ENCODE data around the gene TSC22D1.
"Not testable (repeated sequence)": the region's sequence is repeated elsewhere in the genome, so short reads cannot be mapped to it uniquely, and the experiment has no call there.

TSC22D1 gene

DNA sequence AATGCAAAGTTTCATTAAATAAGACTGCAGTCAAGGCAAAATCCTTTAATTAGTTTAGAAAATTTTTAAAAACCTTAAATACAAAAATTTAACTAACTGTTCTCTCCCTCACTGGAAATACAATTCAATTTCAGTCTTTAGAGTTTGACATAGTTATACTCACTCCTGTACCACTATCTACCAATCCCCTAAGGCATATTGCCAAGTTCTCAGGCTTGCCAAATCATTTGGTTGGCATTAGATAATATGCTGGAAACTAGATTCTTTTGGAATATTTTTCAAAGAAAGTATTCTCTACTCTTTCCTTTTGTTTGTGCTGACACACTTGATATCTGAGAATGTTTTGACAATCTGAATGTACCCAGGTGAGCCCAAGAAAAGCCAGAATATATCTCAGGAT lies 77.2 kb downstream of the TSC22D1 start:
- no peak for DNase-seq

DNA sequence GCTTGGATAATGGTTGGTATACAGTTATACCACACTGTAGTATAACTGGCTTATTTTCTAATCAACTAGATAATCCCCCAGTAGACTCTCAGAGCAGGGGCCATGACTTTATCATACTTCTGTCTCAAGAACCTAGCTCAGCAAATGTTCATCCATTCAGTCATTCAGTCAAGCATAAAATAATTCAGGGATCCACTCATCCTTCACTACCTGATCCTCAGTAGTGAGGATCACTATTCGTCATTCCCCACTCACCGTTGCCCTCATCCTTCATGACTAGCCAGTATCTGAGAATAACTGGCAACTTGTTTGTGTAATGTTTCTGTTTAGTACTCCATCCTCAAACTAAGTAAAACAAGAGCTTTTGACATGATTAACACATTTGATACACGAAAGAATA lies 77.6 kb downstream of the TSC22D1 start:
- no peak for DNase-seq

DNA sequence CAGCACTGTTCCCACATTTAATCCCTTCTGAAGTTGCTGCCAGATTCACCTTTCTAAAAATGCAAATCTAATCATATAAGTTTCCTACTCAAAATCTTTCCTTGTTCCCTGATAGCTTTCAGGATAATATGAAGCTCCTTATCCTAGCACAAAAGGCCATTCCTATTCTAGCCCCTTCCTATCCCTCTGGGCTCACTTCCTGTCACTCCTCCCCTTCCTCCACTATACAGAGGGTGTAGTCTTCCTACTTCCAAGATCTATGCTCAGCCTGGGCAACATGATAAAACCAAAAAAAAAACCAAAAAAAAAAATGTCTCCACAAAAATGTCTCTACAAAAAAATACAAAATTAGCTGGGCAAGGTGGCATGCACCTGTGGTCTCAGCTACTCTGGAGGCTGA lies 78.3 kb downstream of the TSC22D1 start:
- DNase-seq, result no peak

DNA sequence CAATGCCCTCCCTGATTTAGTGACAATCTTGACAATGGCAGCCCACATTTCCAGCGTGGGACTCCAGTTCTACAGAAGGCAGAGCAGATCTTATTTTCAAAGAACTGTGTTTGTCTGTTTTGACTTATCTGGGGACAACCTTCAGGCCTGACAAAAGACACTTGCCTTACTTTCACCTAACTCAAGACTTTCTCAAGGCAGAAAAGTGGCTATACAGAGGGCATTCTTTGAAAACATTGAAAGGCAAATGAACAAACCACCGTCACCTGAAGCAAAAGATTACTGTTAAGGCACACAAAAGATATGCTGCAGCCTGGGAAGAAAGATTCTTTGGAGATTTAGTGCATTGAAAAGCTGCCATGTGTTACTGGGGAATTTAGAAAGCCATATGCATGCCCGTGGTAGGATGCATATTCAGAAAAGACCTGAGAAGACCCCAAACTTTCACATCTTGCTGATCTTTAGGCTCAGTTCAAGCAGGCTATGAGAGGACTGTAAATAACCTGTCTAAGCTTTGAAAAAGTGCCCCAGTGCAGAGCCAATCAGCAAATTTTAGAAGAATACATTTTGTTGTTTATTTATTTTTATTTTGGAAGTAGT lies 82.8 kb downstream of the TSC22D1 start:
- DNase-seq, result no peak

DNA sequence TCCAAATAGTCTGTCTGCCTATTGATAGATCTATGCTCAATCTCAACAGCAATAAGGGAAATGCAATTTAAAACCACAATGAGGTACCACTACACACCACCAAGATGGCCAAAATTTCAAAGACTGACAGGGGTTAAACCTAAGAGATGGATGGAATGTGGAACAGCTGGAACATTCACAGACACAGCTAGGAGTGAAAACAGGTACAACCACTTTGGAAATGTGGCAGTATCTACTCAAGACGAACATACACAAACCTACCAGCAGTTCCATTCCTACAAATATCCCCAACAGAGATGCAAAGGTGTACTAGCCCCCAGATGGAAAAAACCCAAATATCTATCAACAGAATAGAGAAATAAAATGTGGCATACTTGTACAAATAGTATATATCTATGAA lies 86.4 kb downstream of the TSC22D1 start:
- DNase-seq, result no peak

DNA sequence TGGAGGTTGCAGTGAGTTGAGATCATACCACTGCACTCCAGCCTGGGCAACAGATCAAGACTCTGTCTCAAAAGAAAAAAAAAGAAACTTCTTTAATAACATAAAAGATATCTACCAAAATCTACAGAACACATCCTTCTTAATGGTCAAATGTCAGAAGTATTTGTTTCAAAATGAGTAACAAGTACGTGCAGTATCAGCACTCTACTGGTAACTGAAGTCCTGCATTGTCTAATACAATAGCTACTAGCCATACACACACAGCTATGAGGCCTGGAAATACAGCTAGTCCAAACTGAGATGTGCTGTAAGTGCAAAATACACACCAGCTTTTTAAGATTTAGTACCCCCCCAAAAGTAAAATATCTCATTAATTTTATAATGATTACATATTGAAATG lies 88.1 kb downstream of the TSC22D1 start:
- no peak for DNase-seq

DNA sequence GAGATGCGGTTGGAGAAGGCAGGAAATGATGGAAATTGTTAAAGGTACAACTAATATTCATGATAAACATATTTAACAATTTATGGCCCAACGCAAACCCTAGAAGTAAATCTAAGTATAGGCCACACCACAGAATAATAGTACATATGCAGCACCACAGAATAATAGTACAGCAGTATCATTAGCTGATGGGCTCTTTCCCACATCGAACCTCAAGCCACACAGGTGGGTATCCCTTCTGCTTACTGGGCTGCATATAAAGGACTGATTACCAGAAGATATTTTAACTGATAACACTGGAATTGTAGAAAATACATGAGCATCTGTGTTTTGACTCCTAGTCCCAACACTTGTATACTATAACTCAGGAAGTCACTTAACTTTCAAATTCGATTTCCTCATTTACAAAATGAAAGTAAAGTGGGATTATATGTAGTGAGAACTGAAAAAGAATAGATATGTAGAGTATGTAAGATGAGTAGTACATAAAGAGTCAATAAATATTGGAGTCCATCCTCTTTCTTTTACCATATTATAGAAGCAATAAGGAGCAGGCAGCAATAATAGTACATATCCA lies 91.5 kb downstream of the TSC22D1 start:
- no peak for DNase-seq

DNA sequence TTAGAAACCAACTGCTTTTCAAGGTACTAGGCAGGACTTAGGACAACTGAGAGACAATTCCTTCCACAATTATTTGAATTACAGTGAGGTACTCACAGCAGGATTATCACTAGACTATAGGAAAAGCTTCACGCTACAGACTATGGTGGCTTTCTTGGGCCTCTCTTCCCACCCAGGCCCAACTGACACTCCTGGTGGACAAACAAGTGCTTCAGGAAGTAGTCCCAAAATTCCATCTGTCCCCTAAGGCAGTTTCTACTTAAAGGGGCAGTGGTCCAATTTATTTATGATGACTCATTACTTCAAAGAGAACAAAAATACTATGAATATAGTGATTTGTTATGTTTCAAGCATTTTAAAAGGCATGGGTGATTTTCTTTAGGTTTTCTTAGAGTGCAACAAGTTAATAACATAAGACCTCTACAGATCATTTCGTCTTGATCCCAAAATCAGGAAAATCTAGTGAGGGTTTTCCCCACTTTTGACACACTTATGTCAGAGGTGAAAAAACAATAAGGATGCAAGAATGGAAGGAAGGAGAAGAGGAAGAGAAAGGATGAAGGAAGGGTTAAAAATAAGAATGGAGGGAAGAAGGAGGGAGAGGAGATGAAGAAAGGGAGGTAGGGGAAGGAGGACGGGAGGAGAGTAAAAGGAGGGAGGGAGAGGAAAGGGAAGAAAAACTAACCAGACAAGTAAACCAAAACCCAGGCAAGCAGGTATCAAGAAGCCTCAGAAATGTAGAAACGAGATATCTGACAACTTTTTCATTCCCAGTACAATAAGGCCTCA lies 101.8 kb downstream of the TSC22D1 start:
- no peak for DNase-seq

DNA sequence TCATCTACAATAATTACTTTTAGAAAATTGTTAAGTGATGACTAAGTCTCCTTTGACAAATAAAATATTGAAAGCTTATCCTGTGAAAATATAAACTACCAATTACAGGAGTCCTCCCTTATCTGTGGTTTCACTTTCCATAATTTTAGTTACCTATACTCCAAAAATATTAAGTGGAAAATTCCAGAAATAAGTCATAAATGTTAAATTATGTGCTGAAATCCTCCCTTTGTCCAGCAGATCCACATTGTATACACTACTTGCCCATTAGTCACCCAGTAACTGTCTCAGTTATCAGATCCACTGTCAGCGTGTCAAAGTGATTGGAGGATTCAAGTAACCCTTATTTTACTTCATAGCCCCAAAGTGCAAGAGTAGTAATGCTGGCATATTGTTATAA lies 104.4 kb downstream of the TSC22D1 start:
- DNase-seq, result no peak

DNA sequence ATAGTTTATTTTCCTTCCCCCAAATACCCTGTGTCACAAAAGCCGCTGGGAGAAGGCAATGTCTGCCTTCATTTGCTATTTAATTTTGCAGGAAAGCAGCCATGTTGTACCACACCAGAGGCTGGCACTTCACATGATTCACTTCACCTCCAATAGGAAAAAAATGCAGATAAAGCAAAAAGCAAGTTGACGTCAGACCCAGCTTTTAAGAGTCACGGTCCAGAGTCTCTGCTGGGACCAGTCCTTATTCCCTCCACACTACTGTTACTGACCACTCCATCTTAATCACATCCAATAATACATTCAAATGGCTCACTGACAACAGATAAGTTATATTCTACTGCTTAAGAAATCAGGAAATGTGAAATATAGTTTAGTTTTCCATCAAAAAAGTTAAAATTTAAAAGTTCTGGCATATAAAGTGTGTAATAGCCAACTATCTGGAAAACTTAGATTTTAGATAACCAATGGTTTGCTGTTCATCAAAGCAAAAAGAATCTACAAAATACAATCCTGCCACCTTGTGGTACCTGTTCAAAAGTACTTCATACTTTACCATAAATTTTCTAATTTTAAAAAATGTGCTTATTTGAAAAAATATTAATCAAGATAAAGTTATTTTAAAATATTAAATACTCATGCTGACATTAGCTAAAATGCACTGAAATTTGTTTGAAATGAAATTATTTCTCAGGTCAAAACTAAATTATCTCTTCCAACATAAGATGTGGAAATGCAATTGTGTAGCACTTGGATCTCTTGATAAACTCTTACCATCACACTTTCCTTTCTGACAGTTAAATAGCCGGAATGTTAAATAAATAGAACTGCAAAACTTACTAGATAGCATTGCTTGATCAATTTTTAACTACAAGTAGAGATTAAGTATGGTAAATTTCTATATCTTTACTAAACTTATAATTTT lies 105.2 kb downstream of the TSC22D1 start:
- DNase-seq, result no peak

DNA sequence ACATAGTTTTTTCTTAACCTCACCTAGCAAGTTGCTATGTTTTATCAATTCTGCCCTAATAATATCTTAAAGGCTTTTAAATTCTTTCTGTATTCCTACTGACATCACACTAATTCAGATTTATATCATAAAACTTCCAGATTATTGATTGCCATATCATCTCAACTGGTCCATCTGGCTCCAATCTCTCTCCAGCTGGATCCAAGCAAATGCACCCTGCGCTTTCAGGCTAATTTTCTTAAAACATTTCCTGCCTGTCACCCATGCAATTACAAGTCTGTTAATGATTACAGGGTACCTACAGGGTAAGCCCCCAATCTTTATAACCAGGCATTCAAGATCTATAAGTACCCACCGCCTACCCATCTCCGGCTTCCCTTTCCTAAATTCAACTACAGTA lies 107.3 kb downstream of the TSC22D1 start:
- no peak for DNase-seq

DNA sequence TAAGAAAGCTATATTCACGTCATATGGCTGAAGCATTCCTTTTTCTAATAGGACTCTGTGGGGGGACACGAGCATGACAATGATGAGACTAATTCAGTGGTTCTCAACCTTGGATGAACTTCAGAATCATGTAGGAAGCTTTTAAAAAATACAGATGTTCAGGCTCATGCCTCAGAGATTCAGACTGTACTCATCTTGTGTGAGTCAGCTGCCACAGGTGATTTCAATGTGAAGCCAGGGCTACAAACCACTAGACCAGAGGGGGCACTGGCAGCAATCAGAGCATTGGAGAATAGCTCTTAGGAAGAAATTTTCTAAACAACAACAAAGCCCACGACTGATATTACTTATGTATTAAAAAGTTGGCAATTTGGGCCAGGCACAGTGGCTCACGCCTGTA lies 110.8 kb downstream of the TSC22D1 start:
- DNase-seq, result no peak

DNA sequence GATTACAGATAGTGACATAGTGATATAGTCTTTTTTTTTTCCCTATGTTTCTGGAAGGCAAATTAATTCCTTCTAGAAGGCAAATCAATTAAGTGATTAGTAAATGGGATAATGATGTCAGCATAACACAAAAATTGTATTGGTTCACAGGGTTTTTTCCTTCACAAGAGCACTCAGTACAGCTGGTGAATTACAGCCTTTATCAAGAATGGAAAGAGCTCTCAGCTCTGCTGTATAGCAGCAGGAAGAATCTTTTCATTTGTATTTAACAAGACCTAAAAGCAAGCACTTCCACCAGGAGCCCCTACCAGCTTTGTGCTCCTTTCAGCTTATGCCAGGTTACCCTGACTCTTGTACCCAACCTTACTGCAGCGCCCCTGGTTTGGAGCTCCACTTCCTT lies 111.7 kb downstream of the TSC22D1 start:
- DNase-seq, result no peak

DNA sequence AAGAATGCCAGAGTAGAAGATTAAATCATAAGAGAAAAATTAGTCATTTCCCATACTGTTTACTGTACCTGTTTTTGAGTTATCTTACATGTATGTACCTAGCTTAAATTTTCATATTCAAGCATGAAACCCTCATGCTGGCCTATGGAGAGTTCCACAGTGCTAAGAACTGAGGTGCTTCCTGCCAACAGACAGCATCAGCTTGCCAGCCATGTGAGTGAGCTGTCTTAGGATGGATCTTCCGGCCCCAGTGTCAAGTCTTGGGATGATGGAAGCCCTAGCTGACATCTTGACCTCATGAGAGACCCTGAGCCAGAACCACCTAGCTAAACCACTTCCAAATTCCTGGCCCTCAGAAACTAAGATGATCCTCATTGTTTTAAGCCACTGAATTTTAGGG lies 112.4 kb downstream of the TSC22D1 start:
- no peak for DNase-seq

DNA sequence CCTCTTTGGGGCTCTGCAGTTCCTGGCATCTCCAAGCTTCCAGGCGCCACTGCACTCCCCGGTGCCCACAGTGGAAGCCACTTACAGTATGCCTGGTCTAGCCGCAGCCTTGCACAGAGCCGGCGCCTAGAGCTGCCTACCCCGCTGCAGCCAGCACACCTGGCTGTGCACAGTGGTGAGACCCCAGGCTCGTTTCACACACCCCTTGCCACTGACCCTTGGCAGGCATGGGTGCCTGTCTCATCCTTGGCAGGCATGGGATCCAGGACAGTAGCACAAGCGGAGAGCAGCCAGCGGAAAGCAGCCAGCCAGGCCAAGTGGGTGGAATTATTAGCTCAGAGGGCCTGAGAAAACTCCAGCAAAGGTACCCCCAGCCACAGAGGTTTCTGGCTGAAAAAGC lies 116.5 kb downstream of the TSC22D1 start:
- DNase-seq, result no peak

DNA sequence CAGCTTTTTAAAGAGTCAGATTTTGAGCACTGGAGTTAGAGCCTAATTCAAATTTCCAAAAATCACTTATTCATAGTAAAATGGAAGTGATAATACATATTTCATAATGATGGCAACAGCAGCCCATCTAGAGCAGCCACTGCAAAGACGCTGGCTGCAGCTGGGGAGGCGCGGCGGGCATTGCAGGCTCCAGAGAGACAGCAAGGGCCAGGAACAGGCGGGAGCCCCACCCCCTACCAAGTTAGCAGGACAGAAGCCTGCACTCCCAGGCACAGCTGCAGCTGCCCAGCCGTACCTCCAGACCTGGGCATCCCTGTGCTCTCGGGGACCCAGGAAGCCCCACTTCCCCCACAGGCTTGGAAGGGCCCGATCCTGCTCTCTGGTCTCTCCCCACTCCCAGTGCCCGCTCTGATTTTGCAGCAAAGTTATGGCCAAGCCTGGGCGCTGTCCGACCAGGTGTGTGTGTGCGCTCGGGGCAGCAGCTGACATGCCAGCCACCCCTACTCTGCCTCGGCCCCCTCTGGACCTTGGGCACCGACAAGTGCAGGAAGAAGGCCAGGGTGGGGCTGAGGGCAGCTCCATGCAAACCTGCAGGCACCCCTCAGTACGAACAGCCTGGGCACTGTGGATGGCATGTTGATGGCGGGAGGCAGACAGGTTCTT lies 117.7 kb downstream of the TSC22D1 start:
- DNase-seq, result no peak

DNA sequence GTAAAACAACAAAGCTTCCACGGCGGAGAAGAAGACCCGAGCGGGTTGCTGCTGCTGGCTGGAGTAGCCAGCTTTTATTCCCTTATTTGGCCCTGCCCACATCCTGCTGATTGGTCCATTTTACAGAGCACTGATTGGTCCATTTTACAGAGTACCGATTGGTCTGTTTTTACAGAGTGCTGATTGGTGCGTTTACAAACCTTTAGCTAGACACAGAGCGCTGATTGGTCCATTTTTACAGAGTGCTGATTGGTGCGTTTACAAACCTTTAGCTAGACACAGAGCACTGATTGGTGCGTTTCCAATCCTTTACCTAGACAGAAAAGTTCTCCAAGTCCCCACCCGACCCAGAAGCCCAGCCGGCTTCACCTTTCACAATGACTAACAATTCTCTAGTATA lies 119.9 kb downstream of the TSC22D1 start:
- DNase-seq, result not testable (repeated sequence)

DNA sequence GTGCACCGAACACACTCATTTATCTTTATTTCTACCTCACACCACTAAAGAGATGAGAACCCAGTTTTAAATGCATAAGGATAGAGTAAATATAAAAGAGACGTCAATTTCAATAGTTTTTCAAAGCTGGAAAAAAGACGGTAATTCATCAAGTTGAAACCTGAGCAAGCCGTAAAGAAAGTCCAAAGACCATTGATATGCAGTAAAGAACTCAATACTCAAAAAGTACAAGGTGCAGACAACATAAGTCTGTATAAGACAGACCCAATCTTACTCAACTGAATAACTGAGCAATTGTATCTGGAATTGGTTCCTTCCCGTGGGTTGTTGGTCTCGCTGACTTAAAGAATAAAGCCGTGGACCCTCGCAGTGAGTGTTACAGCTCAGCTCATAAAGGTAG lies 120.4 kb downstream of the TSC22D1 start:
- DNase-seq, result no peak

DNA sequence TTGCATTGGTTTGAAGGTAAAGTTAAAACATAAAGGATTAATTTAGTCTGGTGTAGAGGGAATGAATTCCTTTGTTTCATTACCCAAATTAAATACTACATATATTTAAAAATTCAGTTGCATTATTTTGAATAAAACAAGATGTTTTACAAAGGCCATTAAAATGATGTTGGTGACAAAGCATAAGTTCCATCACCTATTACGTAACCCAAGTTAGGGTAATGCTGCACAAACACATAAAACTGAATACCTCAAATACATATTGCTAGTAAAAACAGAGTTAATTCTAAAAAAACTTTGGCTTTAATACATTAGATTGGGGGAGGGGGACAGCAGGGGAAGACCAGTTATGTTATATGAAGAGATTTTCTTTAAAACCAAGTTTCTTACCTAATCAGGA lies 122.2 kb downstream of the TSC22D1 start:
- no peak for DNase-seq

DNA sequence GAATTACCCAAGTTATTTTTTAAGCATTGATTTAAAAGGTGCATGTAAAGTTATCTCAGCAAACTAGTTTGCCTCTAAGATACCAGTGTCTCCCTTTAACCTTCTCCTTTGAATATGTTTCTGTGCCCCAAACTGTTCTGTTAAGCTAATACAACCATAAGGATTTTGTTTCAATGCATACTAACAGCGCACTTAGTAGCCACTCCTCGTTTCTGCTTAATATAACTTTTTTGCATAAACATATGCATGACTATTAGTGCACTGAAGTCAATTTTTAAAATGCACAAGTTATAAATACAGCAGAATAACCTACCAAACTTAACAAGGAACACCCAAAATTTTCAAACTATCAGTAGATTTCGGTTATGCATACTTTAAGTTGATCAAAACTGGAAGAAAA lies 123.1 kb downstream of the TSC22D1 start:
- DNase-seq, result no peak

DNA sequence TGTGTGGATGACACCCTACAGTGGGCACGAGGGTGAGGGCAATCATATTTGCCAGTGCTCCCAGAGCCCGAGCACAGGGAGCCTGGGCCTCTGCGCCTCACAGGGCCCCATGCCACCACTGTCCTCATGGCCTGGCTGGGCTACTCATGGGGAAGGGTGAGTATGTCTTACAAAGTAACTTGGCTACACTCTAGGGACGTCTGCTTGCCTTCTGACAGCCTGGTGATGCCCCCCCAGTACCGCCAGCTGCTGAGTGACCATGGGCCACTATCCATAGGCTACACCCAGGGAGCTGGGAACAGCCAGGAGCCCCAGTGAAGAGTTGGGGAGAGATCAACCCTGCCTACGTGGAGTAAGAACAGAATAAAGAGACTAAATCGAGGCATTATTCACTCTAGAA lies 123.7 kb downstream of the TSC22D1 start:
- no peak for DNase-seq

DNA sequence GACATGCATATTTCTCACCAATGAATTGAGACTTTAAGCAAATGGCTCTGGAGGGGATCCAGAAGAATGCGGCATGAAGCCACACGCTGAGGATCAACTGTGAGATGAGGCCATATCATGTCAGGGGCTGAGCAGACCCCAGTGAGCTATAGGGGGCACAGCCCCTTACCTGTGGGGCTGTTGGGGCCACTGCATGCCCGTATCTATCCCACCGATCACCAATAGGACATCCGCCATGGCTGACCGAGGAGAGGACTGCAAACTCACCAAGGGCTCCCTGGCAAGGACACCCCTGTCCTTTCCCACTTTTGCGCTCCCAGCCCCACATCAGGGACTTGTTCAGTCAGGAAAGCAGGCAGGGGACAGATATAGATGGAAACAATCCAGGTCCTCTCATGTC lies 124.5 kb downstream of the TSC22D1 start:
- DNase-seq, result no peak

DNA sequence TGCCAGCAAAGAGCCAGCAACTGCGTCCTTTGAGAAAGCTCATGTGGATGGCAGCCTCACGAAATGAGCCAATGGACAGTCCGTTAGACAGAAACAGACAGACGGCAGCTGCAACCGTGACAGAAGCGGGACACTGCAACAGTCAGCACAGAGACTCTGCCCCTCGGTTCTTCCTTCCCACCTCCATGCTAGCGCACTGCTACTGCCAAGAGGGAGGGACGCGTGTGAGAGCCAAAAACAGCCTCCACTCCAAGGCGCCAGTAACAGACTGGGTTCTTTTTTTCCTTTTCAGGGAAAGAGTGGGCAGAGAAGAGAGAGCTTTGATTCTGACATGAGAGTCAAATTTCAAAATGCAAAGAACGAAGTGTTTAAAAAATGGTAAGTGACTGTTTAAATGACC lies 125.0 kb downstream of the TSC22D1 start:
- DNase-seq, result no peak

All from activated CD8-positive, alpha-beta memory T cell treated with anti-CD3 and anti-CD28 coated beads, Interleukin-2, amount 50 U/mL, for 48 hours (primary cell).